IMR-90 (cell line): ENCODE data around the gene TMC3. TPM values are rescaled to one million over a fixed set of nuclear protein-coding genes. Genes with fewer than 3 reads are reported as not detected.

Experiments
- ATAC-seq: fragments of 200-7000 bp; cut with Tn5 transposase; 2 replicates; pipeline ENCODE4 v1.9.1; 2020; ENCODE audit warnings: low read depth, mild to moderate bottlenecking, moderate library complexity
- BruUV-seq: library from RNA; stranded (reverse); fragments of 400-500 nt; replicated peaks from 2 replicates; lab custom pipeline; 2021; lab: Mats Ljungman, UMichigan
- CTCF ChIA-PET: fragments of 300-600 bp; formaldehyde crosslinking; extraction: SDS; loops from one replicate; lab custom pipeline; 2021; ENCODE audit warnings: antibody characterized with exemption; lab: Yijun Ruan, JAX
- POLR2A ChIA-PET: fragments of 300-600 bp; sonication (Branson Sonifier 250); formaldehyde crosslinking; loops from one replicate; lab custom pipeline; 2022; ENCODE audit warnings: antibody characterized with exemption; ENCODE audit not compliant: unreplicated experiment; lab: Charles Lee
- DNase-seq: peaks from one replicate; pipeline ENCODE4 v3.0.0; 2013
- H2AFZ ChIP-seq: replicated peaks from 2 replicates; pipeline ENCODE3; 2013; ENCODE audit warnings: low read length, mild to moderate bottlenecking; ENCODE audit not compliant: poor library complexity
- H2AK5ac ChIP-seq: 2 replicates; pipeline ENCODE4 v1.6.1; 2013; ENCODE audit warnings: low read depth, low read length, inconsistent platforms
- H2AK9ac ChIP-seq: replicated peaks from 2 replicates; pipeline ENCODE3; 2013; ENCODE audit warnings: mild to moderate bottlenecking, low read depth, low read length, moderate library complexity; ENCODE audit not compliant: poor library complexity
- H2BK120ac ChIP-seq: 2 replicates; pipeline ENCODE4 v1.6.1; 2013; ENCODE audit warnings: low read depth, low read length, inconsistent platforms
- H2BK15ac ChIP-seq: 3 replicates; pipeline ENCODE4 v1.6.1; 2013; ENCODE audit warnings: low read depth, low read length, inconsistent platforms
- H2BK20ac ChIP-seq: 2 replicates; pipeline ENCODE4 v1.6.1; 2013; ENCODE audit warnings: low read depth, mild to moderate bottlenecking, inconsistent platforms, low read length, moderate library complexity
- H2BK5ac ChIP-seq: 2 replicates; pipeline ENCODE4 v1.6.1; 2013; ENCODE audit warnings: mild to moderate bottlenecking, low read depth, low read length, inconsistent platforms; ENCODE audit not compliant: poor library complexity, severe bottlenecking
- H3K14ac ChIP-seq: replicated peaks from 2 replicates; pipeline ENCODE4 v1.6.1; 2013; ENCODE audit warnings: low read depth, low read length, inconsistent platforms
- H3K18ac ChIP-seq: 2 replicates; pipeline ENCODE4 v1.6.1; 2013; ENCODE audit warnings: low read depth, low read length, control low read depth
- H3K23ac ChIP-seq: 2 replicates; pipeline ENCODE4 v1.6.1; 2013; ENCODE audit warnings: low read depth, low read length, inconsistent platforms
- H3K27ac ChIP-seq: 2 replicates; pipeline ENCODE4 v1.5.1; 2013; ENCODE audit warnings: mild to moderate bottlenecking, control low read depth, low read length; ENCODE audit not compliant: insufficient read depth
- H3K27me3 ChIP-seq: 2 replicates; pipeline ENCODE4 v1.6.1; 2013; ENCODE audit warnings: low read length; ENCODE audit not compliant: control insufficient read depth, insufficient read depth
- H3K36me3 ChIP-seq: 2 replicates; pipeline ENCODE4 v1.6.1; 2013; ENCODE audit warnings: low read length, mixed read lengths; ENCODE audit not compliant: control insufficient read depth, insufficient read depth
- H3K4ac ChIP-seq: 2 replicates; pipeline ENCODE4 v1.6.1; 2013; ENCODE audit warnings: low read depth, low read length, inconsistent platforms
- H3K4me1 ChIP-seq: 2 replicates; pipeline ENCODE4 v1.6.1; 2013; ENCODE audit warnings: low read length, mixed read lengths; ENCODE audit not compliant: control insufficient read depth, insufficient read depth
- H3K4me2 ChIP-seq: 2 replicates; pipeline ENCODE4 v1.6.1; 2013; ENCODE audit warnings: low read depth, mild to moderate bottlenecking, control low read depth, low read length, moderate library complexity
- H3K4me3 ChIP-seq: 2 replicates; pipeline ENCODE4 v1.5.1; 2013; ENCODE audit warnings: low read depth, mild to moderate bottlenecking, control low read depth, low read length, moderate library complexity; ENCODE audit not compliant: insufficient read depth
- H3K56ac ChIP-seq: 2 replicates; pipeline ENCODE4 v1.6.1; 2013; ENCODE audit warnings: low read length, inconsistent platforms; ENCODE audit not compliant: insufficient read depth; ENCODE audit errors: extremely low read depth
- H3K79me1 ChIP-seq, 2 experiments: 2 replicates each; pipeline ENCODE4 v1.6.1; 2013; ENCODE audit warnings: low read length in 2 of 2, inconsistent platforms in 1 of 2, low read depth in 1 of 2
- H3K9ac ChIP-seq: 2 replicates; pipeline ENCODE4 v1.6.1; 2013; ENCODE audit warnings: low read depth, low read length, control low read depth
- H3K9me1 ChIP-seq: 2 replicates; pipeline ENCODE4 v1.6.1; 2013; ENCODE audit warnings: low read length, inconsistent platforms; ENCODE audit not compliant: insufficient read depth
- H3K9me3 ChIP-seq: 2 replicates; pipeline ENCODE4 v1.6.1; 2013; ENCODE audit warnings: low read length; ENCODE audit not compliant: control insufficient read depth, insufficient read depth
- H4K20me1 ChIP-seq: 2 replicates; pipeline ENCODE4 v1.6.1; 2013; ENCODE audit warnings: low read length, inconsistent platforms; ENCODE audit not compliant: insufficient read depth
- H4K5ac ChIP-seq: 2 replicates; pipeline ENCODE4 v1.6.1; 2013; ENCODE audit warnings: mild to moderate bottlenecking, low read depth, low read length, control low read depth
- H4K8ac ChIP-seq, 2 experiments: 2 replicates each; pipeline ENCODE4 v1.6.1; 2013; ENCODE audit warnings: low read depth in 2 of 2, low read length in 2 of 2, control low read depth in 1 of 2, inconsistent platforms in 1 of 2
- H4K91ac ChIP-seq: 2 replicates; pipeline ENCODE4 v1.6.1; 2013; ENCODE audit warnings: low read depth, low read length, inconsistent platforms; ENCODE audit not compliant: insufficient read depth
- BHLHE40 ChIP-seq: fragments of 150-350 bp; IDR thresholded peaks from 2 replicates; pipeline ENCODE4 v1.6.1; 2016; ENCODE audit warnings: mild to moderate bottlenecking, low read depth, low read length
- CEBPB ChIP-seq: IDR thresholded peaks from 2 replicates; pipeline ENCODE4 v1.6.1; 2012; ENCODE audit warnings: low read depth, low read length, improper control_type of control experiment
- MAZ ChIP-seq: IDR thresholded peaks from 2 replicates; pipeline ENCODE4 v1.6.1; 2012; ENCODE audit warnings: low read depth, mild to moderate bottlenecking, low read length, improper control_type of control experiment, moderate library complexity, borderline replicate concordance
- MXI1 ChIP-seq: IDR thresholded peaks from 2 replicates; pipeline ENCODE4 v1.6.1; 2012; ENCODE audit warnings: low read depth, mild to moderate bottlenecking, low read length, moderate library complexity, borderline replicate concordance
- NFE2L2 ChIP-seq: fragments of 150-350 bp; IDR thresholded peaks from 2 replicates; pipeline ENCODE4 v1.6.1; 2016; ENCODE audit warnings: low read depth, mild to moderate bottlenecking, low read length
- POLR2A ChIP-seq: IDR thresholded peaks from 2 replicates; pipeline ENCODE4 v1.6.1; 2012; ENCODE audit warnings: mild to moderate bottlenecking, low read depth, low read length
- RAD21 ChIP-seq: IDR thresholded peaks from 2 replicates; pipeline ENCODE4 v1.6.1; 2012; ENCODE audit warnings: low read length, improper control_type of control experiment
- RCOR1 ChIP-seq: IDR thresholded peaks from 2 replicates; pipeline ENCODE4 v1.6.1; 2012; ENCODE audit warnings: mild to moderate bottlenecking, low read length, improper control_type of control experiment; ENCODE audit not compliant: insufficient replicate concordance
- RFX5 ChIP-seq: IDR thresholded peaks from 2 replicates; pipeline ENCODE4 v1.8.0; 2012; ENCODE audit warnings: low read depth, mild to moderate bottlenecking, low read length, moderate library complexity
- WGBS, 2 experiments: methylation state at CpG; one replicate each; pipeline versions ENCODE4 v1.1.5 to v1.1.7; 2013; ENCODE audit warnings: missing lambda C conversion rate in 2 of 2; ENCODE audit not compliant: insufficient read length in 1 of 2; ENCODE audit errors: extremely low coverage in 2 of 2; 5-methylcytosine and 5-hydroxymethylcytosine counted together
- dilution Hi-C: fragments of 300-500 bp; cut with HindIII; formaldehyde crosslinking; loops from one replicate; pipeline ENCODE4 v1.14.3; 2018; ENCODE audit warnings: low sequenced_read_pairs; ENCODE audit not compliant: unreplicated experiment
- in situ Hi-C: fragments of 300-500 bp; cut with MboI; formaldehyde crosslinking; loops from 3 replicates; pipeline ENCODE4 v1.14.3; 2019; ENCODE audit warnings: low sequenced_read_pairs, inconsistent platforms, mixed read lengths
- intact Hi-C: fragments of 100-400 bp; cut with micrococcal nuclease; formaldehyde crosslinking; loops from 2 replicates; pipeline ENCODE4 v1.10.0; 2022
- polyA plus RNA-seq, 3 experiments: library from polyadenylated mRNA; depleted of rRNA; stranded (reverse); fragments of >200 nt; gene quantifications; 2 replicates each; pipeline ENCODE4 v1.2.3, GENCODE V29; 2012; ENCODE audit warnings: low replicate concordance in 1 of 3
- total RNA-seq: library from RNA; depleted of rRNA; stranded (reverse); fragments of >200 nt; gene quantifications from 2 replicates; pipeline ENCODE4 v1.2.3, GENCODE V29; 2012
- TF ChIP-seq, protein P1 (sequence below): conservative IDR thresholded peaks from 2 replicates; pipeline ENCODE4 v1.5.1; 2012; ENCODE audit warnings: mild to moderate bottlenecking, low read depth, low read length, improper control_type of control experiment
- TF ChIP-seq, protein P2 (sequence below): fragments of 150-350 bp; IDR thresholded peaks from 2 replicates; pipeline ENCODE4 v1.6.1; 2016; ENCODE audit warnings: low read depth, mild to moderate bottlenecking, low read length, moderate library complexity, borderline replicate concordance

The TMC3 gene
- total and polyA plus RNA-seq, 2 of the 4 experiments (the other 2 are of a cell fraction) = not detected

DNA sequence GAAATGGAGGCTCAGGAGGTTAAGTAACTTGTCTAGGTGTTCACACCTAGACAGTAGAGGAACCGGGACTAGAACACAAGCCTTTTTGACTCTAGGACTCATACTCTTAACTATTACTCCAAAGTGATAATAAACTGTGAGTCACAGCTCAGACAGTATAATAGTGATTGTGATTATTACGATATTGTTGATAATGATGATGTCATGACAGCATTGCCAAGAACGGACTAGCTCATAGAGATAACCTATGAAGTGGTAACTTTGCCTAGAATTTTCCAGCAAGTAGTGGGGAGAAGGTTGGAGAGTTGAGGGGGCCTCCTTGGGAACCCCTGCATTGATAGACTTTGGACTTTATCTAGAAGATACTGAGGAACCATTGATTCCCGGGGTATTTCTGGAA, 84.1 kb downstream of the TMC3 start:
- no peaks in the 10 kb centered on the region for H3K27me3 ChIP-seq
- H3K4ac ChIP-seq = no peak overlapping the region
- ChIA-PET CTCF (no interaction called here), POLR2A (no interaction called here)
- ATAC-seq (no peak), DNase-seq (peak; percentile 38)
- no peak overlapping the region for H3K4me2 ChIP-seq
- H2AFZ ChIP-seq = no peak overlapping the region
- H3K56ac ChIP-seq = no peak overlapping the region
- H3K9ac ChIP-seq = no peak overlapping the region
- no peak overlapping the region for H2BK20ac ChIP-seq
- no peak overlapping the region for H3K27ac ChIP-seq
- dilution Hi-C loops (no loop called here), in situ Hi-C loops (no loop called here), intact Hi-C loops (no loop called here)
- no peaks in the 10 kb centered on the region for H3K4me1 ChIP-seq
- no peak overlapping the region for H4K5ac ChIP-seq
- no peak overlapping the region for H3K18ac ChIP-seq
- TF ChIP-seq BHLHE40 (no peak), RAD21 (no peak), RCOR1 (no peak), RFX5 (no peak), MXI1 (no peak), MAZ (no peak), NFE2L2 (no peak), CEBPB (no peak), POLR2A (no peak)
- TF ChIP-seq, protein P1, sequence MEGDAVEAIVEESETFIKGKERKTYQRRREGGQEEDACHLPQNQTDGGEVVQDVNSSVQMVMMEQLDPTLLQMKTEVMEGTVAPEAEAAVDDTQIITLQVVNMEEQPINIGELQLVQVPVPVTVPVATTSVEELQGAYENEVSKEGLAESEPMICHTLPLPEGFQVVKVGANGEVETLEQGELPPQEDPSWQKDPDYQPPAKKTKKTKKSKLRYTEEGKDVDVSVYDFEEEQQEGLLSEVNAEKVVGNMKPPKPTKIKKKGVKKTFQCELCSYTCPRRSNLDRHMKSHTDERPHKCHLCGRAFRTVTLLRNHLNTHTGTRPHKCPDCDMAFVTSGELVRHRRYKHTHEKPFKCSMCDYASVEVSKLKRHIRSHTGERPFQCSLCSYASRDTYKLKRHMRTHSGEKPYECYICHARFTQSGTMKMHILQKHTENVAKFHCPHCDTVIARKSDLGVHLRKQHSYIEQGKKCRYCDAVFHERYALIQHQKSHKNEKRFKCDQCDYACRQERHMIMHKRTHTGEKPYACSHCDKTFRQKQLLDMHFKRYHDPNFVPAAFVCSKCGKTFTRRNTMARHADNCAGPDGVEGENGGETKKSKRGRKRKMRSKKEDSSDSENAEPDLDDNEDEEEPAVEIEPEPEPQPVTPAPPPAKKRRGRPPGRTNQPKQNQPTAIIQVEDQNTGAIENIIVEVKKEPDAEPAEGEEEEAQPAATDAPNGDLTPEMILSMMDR = no peak
- TF ChIP-seq, protein P2, sequence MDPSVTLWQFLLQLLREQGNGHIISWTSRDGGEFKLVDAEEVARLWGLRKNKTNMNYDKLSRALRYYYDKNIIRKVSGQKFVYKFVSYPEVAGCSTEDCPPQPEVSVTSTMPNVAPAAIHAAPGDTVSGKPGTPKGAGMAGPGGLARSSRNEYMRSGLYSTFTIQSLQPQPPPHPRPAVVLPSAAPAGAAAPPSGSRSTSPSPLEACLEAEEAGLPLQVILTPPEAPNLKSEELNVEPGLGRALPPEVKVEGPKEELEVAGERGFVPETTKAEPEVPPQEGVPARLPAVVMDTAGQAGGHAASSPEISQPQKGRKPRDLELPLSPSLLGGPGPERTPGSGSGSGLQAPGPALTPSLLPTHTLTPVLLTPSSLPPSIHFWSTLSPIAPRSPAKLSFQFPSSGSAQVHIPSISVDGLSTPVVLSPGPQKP = no peak
- peaks cover 22% of the 10 kb centered on the region; the same call in 1 of the 2 replicates for H3K36me3 ChIP-seq
- H3K9me3 ChIP-seq = no peaks in the 10 kb centered on the region
- H2AK5ac ChIP-seq = no peak overlapping the region
- H4K91ac ChIP-seq = no peak overlapping the region
- no peak overlapping the region for H3K14ac ChIP-seq
- no peak overlapping the region for H2BK120ac ChIP-seq
- H2AK9ac ChIP-seq = no peak overlapping the region
- H4K20me1 ChIP-seq = no peaks in the 10 kb centered on the region
- no peak overlapping the region for H2BK5ac ChIP-seq
- H3K9me1 ChIP-seq = 0 out of 2 replicates have a peak, but pooled peaks cover 11% of the 10 kb centered on the region
- no peak overlapping the region for H3K4me3 ChIP-seq
- no peak overlapping the region for H4K8ac ChIP-seq
- WGBS, 2 experiments = no CpG with 5 or more reads among the region's 4 CpGs
- H3K23ac ChIP-seq = no peak overlapping the region
- no TSS peak for BruUV-seq
- no peaks in the 10 kb centered on the region for H3K79me1 ChIP-seq
- no peak overlapping the region for H2BK15ac ChIP-seq
